Stimulated activated naive B cell treated with anti-CD40 and anti-IgM and Interleukin-4, amounts not matched to agents 10 μg/mL and 1 μg/mL and 100 μg/mL, for 72 hours (primary cell): ENCODE results near the gene CSK.

Experiments used
- ATAC-seq, 2 donors: fragments of 150-1000 bp; cut with Tn5 transposase; replicated peaks; 2 replicates each; pipeline ENCODE4 v1.10.0; 2021; ENCODE audit warnings: moderate library complexity in 1 of 2
- DNase-seq: peaks from one replicate; pipeline ENCODE4 v3.0.0; 2021
- H3K27ac Mint-ChIP-seq: one replicate; pipeline ENCODE4 v1.8.0; 2022; ENCODE audit warnings: mild to moderate bottlenecking, mixed read lengths
- H3K27me3 Mint-ChIP-seq, 2 donors: one replicate each; pipeline ENCODE4 v1.8.0; 2022; ENCODE audit warnings: mixed read lengths in 2 of 2
- H3K36me3 Mint-ChIP-seq, 2 donors: one replicate each; pipeline ENCODE4 v1.8.0; 2022; ENCODE audit warnings: mixed read lengths in 2 of 2, mild to moderate bottlenecking in 1 of 2
- H3K4me1 Mint-ChIP-seq, 2 donors: one replicate each; pipeline ENCODE4 v1.8.0; 2022; ENCODE audit warnings: mixed read lengths in 2 of 2, mild to moderate bottlenecking in 1 of 2
- H3K4me3 Mint-ChIP-seq, 2 donors: one replicate each; pipeline ENCODE4 v1.8.0; 2022; ENCODE audit warnings: mild to moderate bottlenecking in 2 of 2, mixed read lengths in 2 of 2, moderate library complexity in 1 of 2
- H3K9me3 Mint-ChIP-seq, 2 donors: one replicate each; pipeline ENCODE4 v1.8.0; 2022; ENCODE audit warnings: mixed read lengths in 2 of 2, mild to moderate bottlenecking in 1 of 2

Gene CSK

GRCh38 chr15:74795966-74796625 is 14.2 kb downstream of the CSK start:
- Mint-ChIP-seq H3K27me3 (no peaks in the 10 kb centered on the region), H3K36me3 (peaks cover 28 to 61% of the 10 kb centered on the region in 2 donors), H3K27ac (peak overlapping the region; percentile 86), H3K9me3 (no peaks in the 10 kb centered on the region), H3K4me3 (peak overlapping the region; percentile 55 to 61), H3K4me1 (peaks cover 70 to 90% of the 10 kb centered on the region in 2 donors)
- DNase-seq: no peak
- ATAC-seq: no peak

GRCh38 chr15:74798388-74799254 is 16.7 kb downstream of the CSK start:
- H3K4me3 Mint-ChIP-seq: peak overlapping the region; percentile 55 to 58
- peak overlapping the region; percentile 95 for H3K27ac Mint-ChIP-seq
- no peaks in the 10 kb centered on the region for H3K9me3 Mint-ChIP-seq
- no peak for ATAC-seq
- H3K36me3 Mint-ChIP-seq: peaks cover 25 to 64% of the 10 kb centered on the region in 2 donors
- no peaks in the 10 kb centered on the region for H3K27me3 Mint-ChIP-seq
- no peak for DNase-seq
- peaks cover 51 to 70% of the 10 kb centered on the region in 2 donors for H3K4me1 Mint-ChIP-seq

DNA sequence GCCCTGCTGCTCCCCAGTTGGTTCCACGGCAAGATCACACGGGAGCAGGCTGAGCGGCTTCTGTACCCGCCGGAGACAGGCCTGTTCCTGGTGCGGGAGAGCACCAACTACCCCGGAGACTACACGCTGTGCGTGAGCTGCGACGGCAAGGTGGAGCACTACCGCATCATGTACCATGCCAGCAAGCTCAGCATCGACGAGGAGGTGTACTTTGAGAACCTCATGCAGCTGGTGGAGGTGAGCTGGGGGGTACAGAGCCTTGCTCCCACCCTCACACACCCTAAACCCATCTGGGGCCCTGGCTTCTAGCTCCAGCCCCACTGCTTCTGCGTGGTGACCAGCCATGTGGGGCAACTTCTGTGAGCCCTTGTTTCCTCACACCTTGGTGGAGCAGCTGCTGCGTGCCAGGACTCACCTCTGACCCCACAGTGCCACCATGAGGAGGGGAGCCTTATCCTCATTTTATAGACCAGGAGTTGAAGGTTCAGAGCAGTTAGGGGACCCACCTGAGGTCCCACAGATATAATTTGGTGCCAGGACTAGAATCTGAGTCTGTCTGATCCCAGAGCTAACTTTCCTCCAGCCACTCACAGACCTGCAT is 17.5 kb downstream of the CSK start:
- Mint-ChIP-seq H3K4me3 (peak overlapping the region in 1 of 2 donors; percentile 52), H3K4me1 (peaks cover 54 to 71% of the 10 kb centered on the region in 2 donors), H3K27ac (peak overlapping the region; percentile 95), H3K9me3 (no peaks in the 10 kb centered on the region), H3K36me3 (peaks cover 31 to 71% of the 10 kb centered on the region in 2 donors), H3K27me3 (no peaks in the 10 kb centered on the region)
- no peak for DNase-seq
- ATAC-seq: peak; percentile 32 to 38

- H3K9me3 Mint-ChIP-seq: no peaks in the 10 kb centered on the region
- peak overlapping the region; percentile 39 to 50 for H3K4me3 Mint-ChIP-seq
- H3K4me1 Mint-ChIP-seq: peaks cover 49 to 65% of the 10 kb centered on the region in 2 donors
- DNase-seq (peak; percentile 85), ATAC-seq (peak; percentile 91 to 95)
- H3K36me3 Mint-ChIP-seq: peaks cover 36 to 72% of the 10 kb centered on the region in 2 donors
- H3K27ac Mint-ChIP-seq: peak overlapping the region; percentile 95
- no peaks in the 10 kb centered on the region for H3K27me3 Mint-ChIP-seq
Observed at GRCh38 chr15:74799856-74800558, 18.1 kb downstream of the CSK start.

- H3K36me3 Mint-ChIP-seq: peaks cover 36 to 68% of the 10 kb centered on the region in 2 donors
- H3K27ac Mint-ChIP-seq: peak overlapping the region; percentile 95
- H3K9me3 Mint-ChIP-seq: no peaks in the 10 kb centered on the region
- H3K4me3 Mint-ChIP-seq: no peak overlapping the region
- H3K27me3 Mint-ChIP-seq: no peaks in the 10 kb centered on the region
- ATAC-seq (no peak), DNase-seq (no peak)
- peaks cover 45 to 59% of the 10 kb centered on the region in 2 donors for H3K4me1 Mint-ChIP-seq
Observed at GRCh38 chr15:74800559-74801094, 18.7 kb downstream of the CSK start.

DNA sequence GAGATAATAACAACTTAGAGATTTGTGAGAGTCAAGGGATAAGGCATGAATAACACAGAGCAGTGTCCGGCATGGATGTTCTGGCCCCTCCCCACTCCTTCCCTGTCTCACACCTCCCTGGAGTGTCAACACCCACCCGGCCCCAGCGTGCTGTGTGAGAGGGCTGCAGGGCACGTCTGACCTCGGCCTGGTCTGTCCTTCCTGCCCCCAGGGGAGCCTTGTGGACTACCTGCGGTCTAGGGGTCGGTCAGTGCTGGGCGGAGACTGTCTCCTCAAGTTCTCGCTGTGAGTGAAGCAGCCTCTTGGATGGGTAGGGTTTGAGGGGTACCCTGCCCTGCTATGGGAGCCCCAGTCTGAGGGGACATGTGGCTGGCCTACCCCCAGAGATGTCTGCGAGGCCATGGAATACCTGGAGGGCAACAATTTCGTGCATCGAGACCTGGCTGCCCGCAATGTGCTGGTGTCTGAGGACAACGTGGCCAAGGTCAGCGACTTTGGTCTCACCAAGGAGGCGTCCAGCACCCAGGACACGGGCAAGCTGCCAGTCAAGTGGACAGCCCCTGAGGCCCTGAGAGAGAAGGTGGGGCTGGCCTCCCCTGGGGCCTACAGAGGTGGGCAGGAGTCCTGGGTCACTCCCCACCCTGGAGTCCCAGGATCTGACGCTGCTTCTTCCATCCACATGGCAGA is 19.6 kb downstream of the CSK start:
- Mint-ChIP-seq H3K4me1 (peaks cover 41 to 54% of the 10 kb centered on the region in 2 donors), H3K27me3 (no peaks in the 10 kb centered on the region)

DNA sequence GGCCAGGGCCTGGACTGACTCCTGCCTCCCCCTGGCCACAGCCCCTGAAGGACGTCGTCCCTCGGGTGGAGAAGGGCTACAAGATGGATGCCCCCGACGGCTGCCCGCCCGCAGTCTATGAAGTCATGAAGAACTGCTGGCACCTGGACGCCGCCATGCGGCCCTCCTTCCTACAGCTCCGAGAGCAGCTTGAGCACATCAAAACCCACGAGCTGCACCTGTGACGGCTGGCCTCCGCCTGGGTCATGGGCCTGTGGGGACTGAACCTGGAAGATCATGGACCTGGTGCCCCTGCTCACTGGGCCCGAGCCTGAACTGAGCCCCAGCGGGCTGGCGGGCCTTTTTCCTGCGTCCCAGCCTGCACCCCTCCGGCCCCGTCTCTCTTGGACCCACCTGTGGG is 20.4 kb downstream of the CSK start:
- H3K4me1 Mint-ChIP-seq: peaks cover 42 to 57% of the 10 kb centered on the region in 2 donors
- peak overlapping the region; percentile 76 for H3K27ac Mint-ChIP-seq
- peaks cover 0 to 2% of the 10 kb centered on the region in 2 donors for H3K9me3 Mint-ChIP-seq
- DNase-seq: no peak
- no peak for ATAC-seq
- H3K4me3 Mint-ChIP-seq: no peak overlapping the region
- H3K27me3 Mint-ChIP-seq: no peaks in the 10 kb centered on the region
- H3K36me3 Mint-ChIP-seq: peaks cover 32 to 59% of the 10 kb centered on the region in 2 donors

More for the DNA sequence above, 19.6 kb downstream of the CSK start:
- Mint-ChIP-seq H3K4me3 (no peak overlapping the region), H3K36me3 (peaks cover 33 to 62% of the 10 kb centered on the region in 2 donors), H3K27ac (peak overlapping the region; percentile 95), H3K9me3 (peaks cover 0 to 1% of the 10 kb centered on the region in 2 donors)
- no peak for DNase-seq
- no peak for ATAC-seq

DNA sequence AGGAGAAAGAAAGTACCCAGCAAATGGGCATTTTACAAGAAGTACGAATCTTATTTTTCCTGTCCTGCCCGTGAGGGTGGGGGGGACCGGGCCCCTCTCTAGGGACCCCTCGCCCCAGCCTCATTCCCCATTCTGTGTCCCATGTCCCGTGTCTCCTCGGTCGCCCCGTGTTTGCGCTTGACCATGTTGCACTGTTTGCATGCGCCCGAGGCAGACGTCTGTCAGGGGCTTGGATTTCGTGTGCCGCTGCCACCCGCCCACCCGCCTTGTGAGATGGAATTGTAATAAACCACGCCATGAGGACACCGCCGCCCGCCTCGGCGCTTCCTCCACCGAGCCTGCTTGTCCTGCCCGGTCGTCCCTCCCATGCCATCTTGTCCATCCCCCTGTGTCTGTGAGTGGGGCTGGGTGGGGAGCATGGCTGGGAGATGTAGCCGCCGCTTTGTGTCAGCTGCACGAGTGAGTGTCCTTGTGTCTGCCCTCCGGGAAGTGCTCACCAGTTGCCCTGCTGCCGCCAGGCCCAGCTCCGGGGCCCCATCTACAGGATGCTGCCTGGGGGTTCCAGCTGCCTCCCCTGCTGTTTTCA is 21.1 kb downstream of the CSK start:
- peaks cover 39 to 57% of the 10 kb centered on the region in 2 donors for H3K4me1 Mint-ChIP-seq
- ATAC-seq (no peak), DNase-seq (no peak)
- H3K4me3 Mint-ChIP-seq: no peak overlapping the region
- peak overlapping the region; percentile 68 for H3K27ac Mint-ChIP-seq
- H3K9me3 Mint-ChIP-seq: peaks cover 0 to 2% of the 10 kb centered on the region in 2 donors
- H3K36me3 Mint-ChIP-seq: peaks cover 30 to 54% of the 10 kb centered on the region in 2 donors
- H3K27me3 Mint-ChIP-seq: no peaks in the 10 kb centered on the region

- H3K4me1 Mint-ChIP-seq: peaks cover 35 to 56% of the 10 kb centered on the region in 2 donors
- peak overlapping the region; percentile 90 for H3K27ac Mint-ChIP-seq
- peaks cover 26 to 45% of the 10 kb centered on the region in 2 donors for H3K36me3 Mint-ChIP-seq
- ATAC-seq: no peak
- no peaks in the 10 kb centered on the region for H3K27me3 Mint-ChIP-seq
- H3K4me3 Mint-ChIP-seq: peak overlapping the region in 1 of 2 donors; percentile 1
- peaks cover 0 to 2% of the 10 kb centered on the region in 2 donors for H3K9me3 Mint-ChIP-seq
- DNase-seq: no peak
Observed at GRCh38 chr15:74804935-74805334, 23.1 kb downstream of the CSK start.

GRCh38 chr15:74807282-74807681 is 25.4 kb downstream of the CSK start:
- peaks cover 27 to 42% of the 10 kb centered on the region in 2 donors for H3K4me1 Mint-ChIP-seq
- H3K27ac Mint-ChIP-seq: peak overlapping the region; percentile 97
- H3K9me3 Mint-ChIP-seq: peaks cover 0 to 2% of the 10 kb centered on the region in 2 donors
- no peaks in the 10 kb centered on the region for H3K27me3 Mint-ChIP-seq
- peak overlapping the region in 1 of 2 donors; percentile 55 for H3K4me3 Mint-ChIP-seq
- peak; percentile 12 to 22 for ATAC-seq
- no peak for DNase-seq
- H3K36me3 Mint-ChIP-seq: peaks cover 20 to 26% of the 10 kb centered on the region in 2 donors

- ATAC-seq (peak; percentile 19 to 28), DNase-seq (no peak)
- Mint-ChIP-seq H3K36me3 (peaks cover 19% of the 10 kb centered on the region in 2 donors), H3K9me3 (peaks cover 0 to 2% of the 10 kb centered on the region in 2 donors), H3K4me3 (peak overlapping the region in 1 of 2 donors; percentile 55), H3K27me3 (no peaks in the 10 kb centered on the region), H3K4me1 (peaks cover 29 to 42% of the 10 kb centered on the region in 2 donors), H3K27ac (peak overlapping the region; percentile 97)
Observed at GRCh38 chr15:74808078-74808839, 26.4 kb downstream of the CSK start.

DNA sequence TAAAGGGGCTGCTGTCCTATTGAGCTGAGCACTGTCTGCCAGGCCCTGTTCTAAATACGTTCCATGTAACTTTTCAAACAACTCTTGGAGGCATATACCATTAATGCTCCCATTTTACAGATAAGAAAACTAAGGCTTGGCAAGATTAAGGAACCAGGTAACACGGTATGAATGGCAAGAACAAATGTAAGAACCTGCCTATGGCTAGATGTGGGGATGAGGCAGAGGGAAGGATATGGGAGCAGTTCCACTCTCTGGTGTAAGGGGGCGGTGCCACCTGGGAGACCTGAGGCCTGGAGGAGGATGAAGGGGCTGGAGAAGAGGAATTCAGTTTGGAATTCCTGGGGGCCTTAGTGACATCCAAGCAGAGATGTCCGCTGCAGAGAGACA is 27.0 kb downstream of the CSK start:
- Mint-ChIP-seq H3K9me3 (peaks cover 0 to 2% of the 10 kb centered on the region in 2 donors), H3K4me1 (peaks cover 30 to 42% of the 10 kb centered on the region in 2 donors), H3K27ac (peak overlapping the region; percentile 48), H3K27me3 (no peaks in the 10 kb centered on the region), H3K4me3 (peak overlapping the region; percentile 18 to 46), H3K36me3 (peaks cover 15 to 17% of the 10 kb centered on the region in 2 donors)
- peak; percentile 10 to 15 for ATAC-seq
- DNase-seq: no peak
